Fibroblast of lung (primary cell): ENCODE data around the gene AMBRA1.

Experiments
- CTCF ChIP-seq, 2 donors: IDR thresholded peaks in 1 of 2; conservative IDR thresholded peaks in 1 of 2; 1 replicate in 1 of 2; 2 replicates in 1 of 2; pipeline ENCODE4 v1.5.1; 2011 to 2012; ENCODE audit warnings: low read length in 2 of 2, control low read depth in 1 of 2, inconsistent platforms in 1 of 2, low read depth in 1 of 2, mild to moderate bottlenecking in 1 of 2
- EZH2 ChIP-seq: IDR thresholded peaks from 2 replicates; pipeline ENCODE4 v1.5.1; 2012; ENCODE audit warnings: low read length, control low read depth, mild to moderate bottlenecking; ENCODE audit errors: missing control alignments

- TF ChIP-seq CTCF (conservative IDR thresholded peaks at IDR 0.05 in 1 of 2, IDR thresholded peaks at IDR 0.05 in 1 of 2; ENCODE audit: low read depth in 1 of 2, low read length in 2 of 2) (no peak), EZH2 (no peak)
Observed at GRCh38 chr11:46377290-46377689, 216.5 kb downstream of the AMBRA1 start.
